Right lobe of liver (tissue), 4 donors: ENCODE results near the gene AREG.

ENCODE experiments used
- CTCF ChIP-seq, 4 donors: fragments of 200-600 bp in 3 of 4; fragments of 450-650 bp in 1 of 4; IDR thresholded peaks; one replicate each; pipeline versions ENCODE4 v1.5.1 to v1.8.0; 2016 to 2022; ENCODE audit warnings: antibody characterized with exemption in 4 of 4, mild to moderate bottlenecking in 2 of 4
- POLR2A ChIP-seq: fragments of 450-650 bp; IDR thresholded peaks from one replicate; pipeline ENCODE4 v1.6.1; 2017; ENCODE audit warnings: antibody characterized with exemption, mild to moderate bottlenecking
- donor health status: DM: no; HTN: no; CAD: no.
- donor health status: DM: no; HTN: no; CAD: no.
- donor health status: DM: no; HTN: yes; CAD: no.

- TF ChIP-seq CTCF (IDR thresholded peaks at IDR 0.05) (no peak), POLR2A (no peak)
Observed at GRCh38 chr4:74486905-74487304, 42.0 kb downstream of the AREG start.
